SH-SY5Y (cell line): ENCODE data around the gene FAM13B.

Experiments
- GATA2 ChIP-seq: IDR thresholded peaks from 2 replicates; pipeline ENCODE4 v1.6.1; 2011; ENCODE audit warnings: mild to moderate bottlenecking, low read depth, low read length
- GATA3 ChIP-seq: IDR thresholded peaks from 2 replicates; pipeline ENCODE4 v1.6.1; 2011; ENCODE audit warnings: low read depth, mild to moderate bottlenecking, low read length, moderate library complexity

- TF ChIP-seq GATA2: no peak
- TF ChIP-seq GATA3: no peak
These were observed 133.4 kb downstream of the FAM13B start for GRCh38 chr5:137899493-137899892.
